Endothelial cell (in vitro differentiated cells): ENCODE measurements around the gene TAAR2. TPM values are rescaled to one million over a fixed set of nuclear protein-coding genes. Genes with fewer than 3 reads are reported as not detected.
"Not testable (repeated sequence)": the region's sequence is repeated elsewhere in the genome, so short reads cannot be mapped to it uniquely, and the experiment has no call there.

Source experiments
- DNase-seq: peaks from one replicate; pipeline ENCODE4 v3.0.0; 2021; ENCODE audit warnings: low spot score
- H3K27ac Mint-ChIP-seq: one replicate; pipeline ENCODE4 v1.8.0; 2021; ENCODE audit warnings: mixed read lengths, inconsistent platforms; ENCODE audit not compliant: unreplicated experiment
- H3K27me3 Mint-ChIP-seq: one replicate; pipeline ENCODE4 v1.8.0; 2021; ENCODE audit warnings: mild to moderate bottlenecking, moderate library complexity, mixed read lengths, inconsistent platforms; ENCODE audit not compliant: unreplicated experiment
- H3K36me3 Mint-ChIP-seq: one replicate; pipeline ENCODE4 v1.8.0; 2021; ENCODE audit warnings: mild to moderate bottlenecking, low read depth, mixed read lengths, inconsistent platforms; ENCODE audit not compliant: unreplicated experiment
- H3K4me1 Mint-ChIP-seq: one replicate; pipeline ENCODE4 v1.8.0; 2021; ENCODE audit warnings: mild to moderate bottlenecking, mixed read lengths, inconsistent platforms; ENCODE audit not compliant: unreplicated experiment
- H3K4me3 Mint-ChIP-seq: one replicate; pipeline ENCODE4 v1.8.0; 2021; ENCODE audit warnings: mild to moderate bottlenecking, mixed read lengths, inconsistent platforms; ENCODE audit not compliant: unreplicated experiment
- H3K9me3 Mint-ChIP-seq: one replicate; pipeline ENCODE4 v1.8.0; 2021; ENCODE audit warnings: mixed read lengths, inconsistent platforms; ENCODE audit not compliant: unreplicated experiment
- total RNA-seq: library from RNA; stranded (reverse); fragmentation: NEBNext Ultra II Directional; extraction: Animal tissue kit (Norgen Biotek cat#: 25700); gene quantifications from one replicate; pipeline ENCODE4 v1.2.1, GENCODE V29; 2021; ENCODE audit not compliant: unreplicated experiment
- TF ChIP-seq, protein P1 (sequence below): fragments of 200-600 bp; sonication (generic); IDR thresholded peaks from one replicate; pipeline ENCODE4 v1.5.0; 2021; ENCODE audit warnings: antibody characterized with exemption; ENCODE audit not compliant: unreplicated experiment

The TAAR2 gene
- total RNA-seq, 1 donor from 2014 or later, result not detected

DNA sequence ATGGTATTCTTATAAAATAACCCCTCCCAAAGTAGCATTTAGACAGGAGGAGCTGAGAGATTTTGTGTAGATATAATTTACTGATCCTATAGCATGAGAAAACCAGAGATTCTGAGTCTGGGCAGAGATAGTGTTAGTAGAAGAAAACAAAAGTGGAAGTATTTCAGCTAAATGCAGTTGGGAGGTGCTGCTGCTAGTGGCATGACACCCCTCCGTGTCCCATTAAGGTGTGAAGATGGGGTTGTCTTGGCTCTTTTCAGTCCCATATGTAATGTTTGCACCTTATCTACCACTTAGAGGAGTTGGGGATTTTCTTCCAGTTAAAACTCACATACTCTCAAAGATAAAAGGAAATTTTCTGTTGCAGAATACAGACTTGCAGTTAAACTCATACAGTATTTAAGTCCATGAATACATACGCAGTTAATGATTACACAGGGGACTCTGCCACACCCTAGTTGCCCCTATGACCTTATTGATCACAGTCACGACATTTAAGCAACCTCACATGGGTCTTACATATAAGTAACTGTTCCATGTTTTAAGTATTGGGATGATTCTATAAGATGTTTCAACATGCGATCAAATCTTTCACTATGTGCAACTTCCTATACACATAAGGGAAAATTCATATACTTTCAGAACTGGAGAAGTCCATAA lies 11.5 kb downstream of the TAAR2 start:
- no peak for DNase-seq
- H3K27me3 Mint-ChIP-seq, result peaks cover 2% of the 10 kb centered on the region
- H3K9me3 Mint-ChIP-seq, result no peaks in the 10 kb centered on the region
- H3K4me1 Mint-ChIP-seq, result no peaks in the 10 kb centered on the region
- H3K4me3 Mint-ChIP-seq, result no peak overlapping the region
- TF ChIP-seq, protein P1, sequence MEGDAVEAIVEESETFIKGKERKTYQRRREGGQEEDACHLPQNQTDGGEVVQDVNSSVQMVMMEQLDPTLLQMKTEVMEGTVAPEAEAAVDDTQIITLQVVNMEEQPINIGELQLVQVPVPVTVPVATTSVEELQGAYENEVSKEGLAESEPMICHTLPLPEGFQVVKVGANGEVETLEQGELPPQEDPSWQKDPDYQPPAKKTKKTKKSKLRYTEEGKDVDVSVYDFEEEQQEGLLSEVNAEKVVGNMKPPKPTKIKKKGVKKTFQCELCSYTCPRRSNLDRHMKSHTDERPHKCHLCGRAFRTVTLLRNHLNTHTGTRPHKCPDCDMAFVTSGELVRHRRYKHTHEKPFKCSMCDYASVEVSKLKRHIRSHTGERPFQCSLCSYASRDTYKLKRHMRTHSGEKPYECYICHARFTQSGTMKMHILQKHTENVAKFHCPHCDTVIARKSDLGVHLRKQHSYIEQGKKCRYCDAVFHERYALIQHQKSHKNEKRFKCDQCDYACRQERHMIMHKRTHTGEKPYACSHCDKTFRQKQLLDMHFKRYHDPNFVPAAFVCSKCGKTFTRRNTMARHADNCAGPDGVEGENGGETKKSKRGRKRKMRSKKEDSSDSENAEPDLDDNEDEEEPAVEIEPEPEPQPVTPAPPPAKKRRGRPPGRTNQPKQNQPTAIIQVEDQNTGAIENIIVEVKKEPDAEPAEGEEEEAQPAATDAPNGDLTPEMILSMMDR, result no peak
- no peak overlapping the region for H3K27ac Mint-ChIP-seq
- H3K36me3 Mint-ChIP-seq, result no peaks in the 10 kb centered on the region

DNA sequence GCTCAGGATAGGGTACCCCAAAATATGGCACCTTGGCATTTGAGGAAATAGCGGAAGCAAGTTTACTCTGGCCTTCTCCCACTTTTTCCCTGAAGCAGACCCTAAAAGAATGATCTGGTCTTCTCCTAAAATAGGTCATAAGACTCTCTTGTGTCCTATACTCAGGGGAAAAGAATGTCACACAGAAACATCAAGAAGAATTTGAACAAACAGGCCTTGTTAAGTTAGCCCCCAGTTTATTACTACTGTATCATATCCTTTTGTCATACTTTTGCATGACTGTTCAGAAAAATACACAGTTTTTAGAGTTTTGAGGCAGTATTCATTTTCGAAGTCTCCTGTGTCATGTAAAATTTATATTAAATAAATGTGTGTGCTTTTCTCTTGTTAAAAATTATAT lies 12.5 kb downstream of the TAAR2 start:
- no peaks in the 10 kb centered on the region for H3K36me3 Mint-ChIP-seq
- H3K4me1 Mint-ChIP-seq, result no peaks in the 10 kb centered on the region
- DNase-seq, result no peak
- H3K4me3 Mint-ChIP-seq, result no peak overlapping the region
- H3K27ac Mint-ChIP-seq, result no peak overlapping the region
- TF ChIP-seq, protein P1, result no peak
- peaks cover 2% of the 10 kb centered on the region for H3K27me3 Mint-ChIP-seq
- no peaks in the 10 kb centered on the region for H3K9me3 Mint-ChIP-seq

DNA sequence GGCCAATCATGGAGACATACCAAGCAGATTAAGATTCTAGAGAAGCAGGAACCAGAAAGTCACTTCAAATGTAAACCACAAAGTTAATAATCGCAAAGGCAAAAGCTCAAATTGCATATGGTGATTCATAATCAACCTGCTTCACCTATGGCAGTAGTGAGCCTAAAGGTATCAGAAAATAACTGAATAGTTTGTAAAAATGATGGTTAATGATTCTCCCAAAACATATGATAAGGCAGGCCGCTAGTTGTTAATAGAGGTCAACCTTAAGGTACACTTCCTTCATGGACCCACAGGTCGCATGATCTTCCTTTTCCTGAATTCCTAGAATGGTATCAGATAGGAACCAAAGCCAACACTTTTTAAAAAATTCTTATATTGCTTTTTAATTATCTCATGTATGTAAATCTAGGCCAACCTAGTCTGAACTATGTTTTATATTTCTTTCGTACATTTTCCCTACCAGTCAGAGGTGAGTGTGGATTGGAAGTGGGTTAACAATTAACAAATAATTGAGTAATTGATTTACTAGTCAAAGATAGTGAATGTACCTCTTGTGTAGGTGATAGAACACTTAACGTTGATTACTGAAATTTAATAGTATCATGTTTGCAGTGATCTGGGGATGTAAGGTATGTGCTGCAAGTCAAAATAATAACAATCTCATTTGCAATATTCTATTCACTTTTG lies 16.4 kb downstream of the TAAR2 start:
- H3K4me1 Mint-ChIP-seq, result peaks cover 5% of the 10 kb centered on the region
- no peaks in the 10 kb centered on the region for H3K36me3 Mint-ChIP-seq
- H3K27me3 Mint-ChIP-seq, result peaks cover 6% of the 10 kb centered on the region
- TF ChIP-seq, protein P1, result no peak
- no peak for DNase-seq
- H3K9me3 Mint-ChIP-seq, result no peaks in the 10 kb centered on the region
- no peak overlapping the region for H3K27ac Mint-ChIP-seq
- no peak overlapping the region for H3K4me3 Mint-ChIP-seq

DNA sequence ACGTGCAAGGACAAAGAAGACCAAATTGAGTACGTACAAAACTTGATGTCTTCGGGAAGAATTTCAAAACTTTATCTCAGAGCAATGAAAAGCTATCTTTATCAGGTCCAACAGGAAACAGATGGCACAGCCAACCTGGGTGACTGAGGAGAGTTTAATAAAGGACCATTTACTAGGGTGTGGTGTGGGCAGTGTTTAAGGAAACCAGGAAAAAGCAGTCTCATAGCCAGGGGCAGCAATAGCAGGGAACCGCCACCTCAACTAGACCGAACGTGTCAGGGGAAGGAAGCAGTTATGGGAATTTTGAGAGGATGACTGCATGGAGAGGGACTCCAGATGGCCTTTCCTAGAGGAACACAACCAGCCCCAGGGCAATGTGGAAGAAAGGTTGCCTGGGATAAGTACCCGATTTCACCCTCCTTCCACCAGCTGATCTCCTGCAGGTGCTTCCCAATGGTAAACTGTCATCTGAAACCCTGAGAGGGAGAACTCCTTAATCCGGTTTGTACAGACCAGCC lies 19.4 kb downstream of the TAAR2 start:
- DNase-seq, result no peak
- Mint-ChIP-seq H3K27me3 (peaks cover 6% of the 10 kb centered on the region), H3K36me3 (no peaks in the 10 kb centered on the region), H3K9me3 (no peaks in the 10 kb centered on the region), H3K4me3 (no peak overlapping the region), H3K4me1 (peaks cover 5% of the 10 kb centered on the region), H3K27ac (no peak overlapping the region)
- TF ChIP-seq, protein P1, result no peak

DNA sequence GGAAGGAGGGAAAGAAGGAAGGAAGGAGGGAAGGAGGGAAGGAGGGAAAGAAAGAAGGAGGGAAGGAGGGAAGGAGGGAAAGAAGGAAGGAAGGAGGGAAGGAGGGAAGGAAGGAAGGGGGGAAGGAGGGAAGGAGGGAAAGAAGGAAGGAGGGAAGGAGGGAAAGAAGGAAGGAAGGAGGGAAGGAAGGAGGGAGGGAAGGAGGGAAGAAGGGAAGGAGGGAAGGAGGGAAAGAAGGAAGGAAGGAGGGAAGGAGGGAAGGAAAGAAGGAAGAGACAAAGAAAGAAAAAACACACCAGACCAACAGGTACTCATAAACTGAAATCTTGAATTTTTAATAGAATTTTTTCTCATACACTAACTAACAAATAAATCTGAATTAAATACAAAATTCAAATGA lies 23.2 kb downstream of the TAAR2 start:
- H3K27me3 Mint-ChIP-seq, H3K27ac Mint-ChIP-seq, H3K4me1 Mint-ChIP-seq, H3K36me3 Mint-ChIP-seq, H3K9me3 Mint-ChIP-seq, DNase-seq, H3K4me3 Mint-ChIP-seq: not testable (repeated sequence)
